Parathyroid adenoma (tissue), 2 donors: ENCODE measurements around the gene NIPAL1.

Source experiments
- H2AFZ ChIP-seq: fragments of 300-600 bp; sonication (generic); one replicate; pipeline ENCODE4 v1.7.0; 2017; ENCODE audit warnings: antibody characterized with exemption, mild to moderate bottlenecking
- H3K27ac ChIP-seq: fragments of 300-600 bp; sonication (generic); one replicate; pipeline ENCODE4 v1.7.0; 2017
- H3K27me3 ChIP-seq: fragments of 300-600 bp; sonication (generic); one replicate; pipeline ENCODE4 v1.7.0; 2017; ENCODE audit warnings: low read length; ENCODE audit not compliant: control insufficient read depth, insufficient read depth
- H3K36me3 ChIP-seq: fragments of 300-600 bp; sonication (generic); one replicate; pipeline ENCODE4 v1.7.0; 2017; ENCODE audit warnings: low read length; ENCODE audit not compliant: control insufficient read depth, insufficient read depth
- H3K4me1 ChIP-seq: fragments of 300-600 bp; sonication (generic); one replicate; pipeline ENCODE4 v1.7.0; 2017; ENCODE audit warnings: control low read depth
- H3K4me2 ChIP-seq: fragments of 300-600 bp; sonication (generic); one replicate; pipeline ENCODE4 v1.7.0; 2017; ENCODE audit warnings: low read length
- H3K4me3 ChIP-seq: fragments of 300-600 bp; sonication (generic); one replicate; pipeline ENCODE4 v1.7.0; 2017; ENCODE audit warnings: low read depth, low read length
- H3K79me2 ChIP-seq: fragments of 300-600 bp; sonication (generic); one replicate; pipeline ENCODE4 v1.7.0; 2017; ENCODE audit warnings: control low read depth
- H3K9ac ChIP-seq: fragments of 300-600 bp; sonication (generic); one replicate; pipeline ENCODE4 v1.7.0; 2017; ENCODE audit warnings: mild to moderate bottlenecking
- H3K9me3 ChIP-seq: fragments of 300-600 bp; sonication (generic); one replicate; pipeline ENCODE4 v1.7.0; 2017; ENCODE audit warnings: low read length; ENCODE audit not compliant: control insufficient read depth
- TF ChIP-seq, protein P1 (sequence below): fragments of 300-600 bp; sonication (generic); IDR thresholded peaks from one replicate; pipeline ENCODE4 v1.7.0; 2017; ENCODE audit warnings: antibody characterized with exemption, mild to moderate bottlenecking
- donor health status: primary hyperparathyroidism.

Gene NIPAL1

GRCh38 chr4:48021100-48021499 is 4.5 kb downstream of the NIPAL1 start:
- Histone ChIP-seq H3K9ac (no peak overlapping the region), H3K27ac (no peak overlapping the region), H3K27me3 (no peaks in the 10 kb centered on the region), H3K4me1 (no peaks in the 10 kb centered on the region), H3K79me2 (no peaks in the 10 kb centered on the region), H3K4me2 (no peak overlapping the region), H3K4me3 (no peak overlapping the region), H3K36me3 (no peaks in the 10 kb centered on the region), H2AFZ (no peak overlapping the region), H3K9me3 (no peaks in the 10 kb centered on the region)
- TF ChIP-seq, protein P1, sequence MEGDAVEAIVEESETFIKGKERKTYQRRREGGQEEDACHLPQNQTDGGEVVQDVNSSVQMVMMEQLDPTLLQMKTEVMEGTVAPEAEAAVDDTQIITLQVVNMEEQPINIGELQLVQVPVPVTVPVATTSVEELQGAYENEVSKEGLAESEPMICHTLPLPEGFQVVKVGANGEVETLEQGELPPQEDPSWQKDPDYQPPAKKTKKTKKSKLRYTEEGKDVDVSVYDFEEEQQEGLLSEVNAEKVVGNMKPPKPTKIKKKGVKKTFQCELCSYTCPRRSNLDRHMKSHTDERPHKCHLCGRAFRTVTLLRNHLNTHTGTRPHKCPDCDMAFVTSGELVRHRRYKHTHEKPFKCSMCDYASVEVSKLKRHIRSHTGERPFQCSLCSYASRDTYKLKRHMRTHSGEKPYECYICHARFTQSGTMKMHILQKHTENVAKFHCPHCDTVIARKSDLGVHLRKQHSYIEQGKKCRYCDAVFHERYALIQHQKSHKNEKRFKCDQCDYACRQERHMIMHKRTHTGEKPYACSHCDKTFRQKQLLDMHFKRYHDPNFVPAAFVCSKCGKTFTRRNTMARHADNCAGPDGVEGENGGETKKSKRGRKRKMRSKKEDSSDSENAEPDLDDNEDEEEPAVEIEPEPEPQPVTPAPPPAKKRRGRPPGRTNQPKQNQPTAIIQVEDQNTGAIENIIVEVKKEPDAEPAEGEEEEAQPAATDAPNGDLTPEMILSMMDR = no peak

GRCh38 chr4:48022192-48022799 is 5.7 kb downstream of the NIPAL1 start:
- no peak overlapping the region for H2AFZ ChIP-seq
- no peak overlapping the region for H3K4me3 ChIP-seq
- H3K27me3 ChIP-seq = no peaks in the 10 kb centered on the region
- H3K4me1 ChIP-seq = no peaks in the 10 kb centered on the region
- no peaks in the 10 kb centered on the region for H3K79me2 ChIP-seq
- no peak overlapping the region for H3K27ac ChIP-seq
- no peak overlapping the region for H3K9ac ChIP-seq
- TF ChIP-seq, protein P1 = no peak
- no peak overlapping the region for H3K4me2 ChIP-seq
- no peaks in the 10 kb centered on the region for H3K9me3 ChIP-seq
- H3K36me3 ChIP-seq = no peaks in the 10 kb centered on the region

DNA sequence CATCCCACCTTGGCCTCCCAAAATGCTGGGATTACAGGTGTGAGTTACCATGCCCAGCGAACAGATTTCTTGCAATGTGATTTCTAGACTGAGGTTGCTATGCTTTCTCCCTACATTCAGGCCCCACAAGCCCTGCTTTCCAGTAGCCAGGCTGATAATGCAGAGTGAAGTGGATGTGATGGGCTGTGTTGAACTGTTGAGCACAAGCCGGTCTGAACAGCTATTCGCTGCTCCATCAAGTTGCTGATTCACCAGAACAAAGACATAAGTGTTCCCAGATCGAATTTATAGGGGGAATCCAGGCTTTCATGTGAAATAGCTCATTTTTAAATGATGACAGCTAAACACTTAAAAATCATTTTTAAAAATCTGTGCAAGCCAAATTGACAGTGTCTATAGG is 8.0 kb downstream of the NIPAL1 start:
- TF ChIP-seq, protein P1 = no peak
- Histone ChIP-seq H3K4me3 (no peak overlapping the region), H3K27ac (no peak overlapping the region), H3K9me3 (no peaks in the 10 kb centered on the region), H3K4me2 (no peak overlapping the region), H3K79me2 (no peaks in the 10 kb centered on the region), H3K9ac (no peak overlapping the region), H3K27me3 (no peaks in the 10 kb centered on the region), H3K4me1 (no peaks in the 10 kb centered on the region), H2AFZ (no peak overlapping the region), H3K36me3 (no peaks in the 10 kb centered on the region)

DNA sequence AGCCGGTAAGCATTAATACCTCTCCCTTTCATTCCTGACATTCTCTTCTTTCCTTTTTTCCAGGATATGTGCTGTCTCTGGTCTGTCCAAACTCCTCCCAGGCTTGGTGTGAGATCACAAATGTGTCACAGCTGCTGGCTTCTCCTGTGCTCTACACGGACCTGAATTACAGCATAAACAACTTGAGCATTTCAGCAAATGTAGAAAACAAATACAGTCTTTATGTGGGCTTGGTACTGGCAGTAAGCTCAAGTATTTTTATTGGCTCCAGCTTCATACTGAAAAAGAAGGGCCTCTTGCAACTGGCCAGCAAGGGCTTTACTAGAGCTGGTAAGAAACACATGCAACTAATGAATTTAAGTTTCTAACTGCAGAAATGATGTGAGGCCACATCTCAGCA is 8.4 kb downstream of the NIPAL1 start:
- TF ChIP-seq, protein P1 = no peak
- Histone ChIP-seq H3K4me3 (no peak overlapping the region), H3K9me3 (no peaks in the 10 kb centered on the region), H2AFZ (no peak overlapping the region), H3K9ac (no peak overlapping the region), H3K36me3 (no peaks in the 10 kb centered on the region), H3K4me1 (no peaks in the 10 kb centered on the region), H3K79me2 (no peaks in the 10 kb centered on the region), H3K4me2 (no peak overlapping the region), H3K27ac (no peak overlapping the region), H3K27me3 (no peaks in the 10 kb centered on the region)

DNA sequence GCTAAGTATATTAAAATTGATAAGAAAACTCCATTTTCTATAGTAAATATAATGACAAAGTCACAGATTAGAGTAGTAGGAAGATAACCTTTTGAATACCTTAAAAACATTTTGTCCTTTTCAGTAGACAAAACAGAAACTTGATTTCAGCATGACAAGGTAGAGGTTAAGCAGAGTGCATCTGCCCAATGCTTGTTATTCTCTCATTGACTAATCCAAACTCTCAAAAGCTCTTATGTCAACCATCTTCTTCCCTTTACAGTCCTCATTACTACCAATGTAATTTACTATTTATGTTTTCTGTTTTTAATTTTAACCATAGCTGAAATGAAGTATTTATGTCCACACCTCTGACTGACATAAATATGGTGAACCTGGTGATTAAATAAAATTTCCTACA is 11.1 kb downstream of the NIPAL1 start:
- H3K4me1 ChIP-seq = no peaks in the 10 kb centered on the region
- H3K4me3 ChIP-seq = no peak overlapping the region
- TF ChIP-seq, protein P1 = no peak
- H2AFZ ChIP-seq = no peak overlapping the region
- no peak overlapping the region for H3K27ac ChIP-seq
- H3K9ac ChIP-seq = no peak overlapping the region
- H3K79me2 ChIP-seq = no peaks in the 10 kb centered on the region
- H3K4me2 ChIP-seq = no peak overlapping the region
- H3K9me3 ChIP-seq = no peaks in the 10 kb centered on the region
- H3K36me3 ChIP-seq = no peaks in the 10 kb centered on the region
- no peaks in the 10 kb centered on the region for H3K27me3 ChIP-seq
